PC-3 (cell line): ENCODE measurements around the gene TELO2.

Experiments
- EZH2phosphoT487 ChIP-seq: fragments of 300-600 bp; sonication (generic); IDR thresholded peaks from 2 replicates; pipeline ENCODE4 v1.6.1; 2018; ENCODE audit warnings: mild to moderate bottlenecking, antibody characterized with exemption, low read length, borderline replicate concordance
- TF ChIP-seq, protein P1 (sequence below): fragments of 300-600 bp; sonication (generic); conservative IDR thresholded peaks from 2 replicates; pipeline ENCODE4 v1.5.1; 2017; ENCODE audit warnings: antibody characterized with exemption, low read depth, mild to moderate bottlenecking, low read length

GRCh38 chr16:1540556-1540855 lies 47.3 kb downstream of the TELO2 start:
- TF ChIP-seq, protein P1, sequence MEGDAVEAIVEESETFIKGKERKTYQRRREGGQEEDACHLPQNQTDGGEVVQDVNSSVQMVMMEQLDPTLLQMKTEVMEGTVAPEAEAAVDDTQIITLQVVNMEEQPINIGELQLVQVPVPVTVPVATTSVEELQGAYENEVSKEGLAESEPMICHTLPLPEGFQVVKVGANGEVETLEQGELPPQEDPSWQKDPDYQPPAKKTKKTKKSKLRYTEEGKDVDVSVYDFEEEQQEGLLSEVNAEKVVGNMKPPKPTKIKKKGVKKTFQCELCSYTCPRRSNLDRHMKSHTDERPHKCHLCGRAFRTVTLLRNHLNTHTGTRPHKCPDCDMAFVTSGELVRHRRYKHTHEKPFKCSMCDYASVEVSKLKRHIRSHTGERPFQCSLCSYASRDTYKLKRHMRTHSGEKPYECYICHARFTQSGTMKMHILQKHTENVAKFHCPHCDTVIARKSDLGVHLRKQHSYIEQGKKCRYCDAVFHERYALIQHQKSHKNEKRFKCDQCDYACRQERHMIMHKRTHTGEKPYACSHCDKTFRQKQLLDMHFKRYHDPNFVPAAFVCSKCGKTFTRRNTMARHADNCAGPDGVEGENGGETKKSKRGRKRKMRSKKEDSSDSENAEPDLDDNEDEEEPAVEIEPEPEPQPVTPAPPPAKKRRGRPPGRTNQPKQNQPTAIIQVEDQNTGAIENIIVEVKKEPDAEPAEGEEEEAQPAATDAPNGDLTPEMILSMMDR = no peak
- no peak for TF ChIP-seq EZH2phosphoT487
